ENCODE data around the gene CLSTN3. TPM values are rescaled to one million over a fixed set of nuclear protein-coding genes. Genes with fewer than 3 reads are reported as not detected.

CLSTN3 gene
- total and polyA plus RNA-seq, 9 of the 15 experiments (the other 6 are each of a cell fraction or from before 2014, with no cell fraction given), result 0.08 to 23.2 (median 11.0) TPM

DNA sequence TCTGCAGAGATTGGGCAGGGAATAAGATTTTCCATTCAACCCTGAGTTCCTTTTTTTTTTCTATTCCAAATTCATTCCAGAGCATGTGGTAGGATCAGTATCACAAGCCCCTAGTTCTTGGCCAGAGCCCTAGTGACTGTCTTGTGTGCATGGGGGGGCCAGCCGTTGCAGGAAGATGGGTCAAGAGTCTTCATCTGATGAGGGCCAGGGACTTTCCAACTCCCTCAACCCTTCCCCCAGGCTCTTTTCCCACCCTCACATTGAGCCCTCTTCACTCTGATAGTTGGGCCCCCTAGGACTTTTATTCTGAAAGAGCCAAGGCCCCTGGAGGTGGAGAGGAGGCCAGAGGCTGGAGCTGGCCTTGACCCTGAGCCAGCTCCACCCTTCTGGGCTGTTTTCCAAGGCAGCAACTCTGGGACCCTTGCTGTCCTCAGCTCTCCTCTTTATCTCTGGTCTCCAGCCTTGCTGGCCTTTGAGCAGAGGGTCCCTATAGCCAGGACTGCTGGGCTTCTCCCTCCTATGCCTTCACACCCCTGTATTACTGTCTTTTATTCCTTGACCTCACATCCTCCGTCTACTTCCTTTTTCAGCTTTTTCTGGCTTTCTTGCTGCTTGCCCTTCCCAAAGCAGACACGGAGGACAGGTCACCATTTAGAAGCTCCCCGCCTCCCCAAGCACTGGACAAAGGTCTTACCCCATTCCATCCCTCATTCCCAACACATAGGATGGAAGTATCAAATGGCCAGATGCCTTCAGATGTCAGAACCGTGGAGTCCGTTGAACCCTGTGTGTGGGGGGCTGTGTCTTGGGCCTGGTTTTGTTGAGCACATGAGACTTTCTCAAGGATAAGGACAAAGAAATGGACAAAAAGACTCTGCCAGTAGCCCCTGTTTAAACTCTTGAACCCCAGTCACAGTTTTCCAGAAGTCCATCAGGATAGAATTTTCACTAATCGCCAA lies 7.1 kb upstream of the CLSTN3 start (continued):
- TF ChIP-seq, protein P1, sequence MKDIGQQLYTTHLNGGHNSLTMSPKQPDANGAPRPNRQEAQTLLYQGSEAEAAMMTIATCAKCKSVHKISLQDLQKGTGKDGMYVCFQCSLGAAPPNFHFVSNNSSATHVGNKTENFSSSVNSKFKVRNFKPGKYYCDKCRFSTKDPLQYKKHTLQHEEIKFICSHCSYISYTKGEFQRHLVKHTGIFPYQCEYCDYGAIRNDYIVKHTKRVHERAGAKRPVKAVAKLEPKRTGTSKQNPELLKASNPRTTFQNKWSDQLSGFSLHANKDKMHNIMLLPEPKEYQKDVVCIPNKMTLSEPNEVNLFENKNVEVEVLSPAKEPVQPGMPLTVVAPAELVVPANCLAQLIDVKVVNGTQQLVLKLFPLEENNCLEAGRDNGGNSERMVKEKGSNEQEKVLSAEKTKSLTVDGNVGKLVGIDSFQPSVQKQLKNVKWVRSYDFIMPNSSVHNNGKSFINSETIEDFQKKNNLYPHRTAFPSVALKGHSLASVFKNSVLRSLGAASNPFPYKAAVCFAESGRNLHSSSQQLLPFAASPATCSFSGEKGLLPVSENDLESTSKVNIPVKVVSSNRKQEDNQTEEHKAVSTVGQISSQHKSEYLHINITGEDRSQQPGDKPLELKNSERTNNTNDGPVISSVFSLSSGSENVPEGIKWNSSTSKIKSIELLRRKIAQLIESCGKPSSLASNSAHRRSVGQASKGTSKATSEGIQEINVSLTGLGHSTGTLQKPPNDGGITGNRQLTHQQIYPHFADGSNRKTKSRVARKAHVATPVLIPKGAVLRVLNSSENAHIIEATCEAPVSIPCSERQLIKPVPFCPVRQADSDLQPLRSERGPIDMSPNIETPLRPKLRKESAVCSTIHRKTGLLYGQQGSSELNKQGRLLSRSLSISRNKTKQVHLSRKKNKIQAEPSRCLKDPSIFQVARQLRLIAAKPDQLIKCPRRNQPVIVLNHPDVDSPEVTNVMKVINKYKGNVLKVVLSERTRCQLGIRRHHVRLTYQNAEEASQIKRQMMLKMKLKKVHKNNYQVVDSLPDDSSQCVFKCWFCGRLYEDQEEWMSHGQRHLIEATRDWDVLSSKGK (CRISPR knock-in tag; IDR thresholded peaks at IDR 0.05), result no peak
- TF ChIP-seq HDAC8 (tag; IDR thresholded peaks at IDR 0.05) (no peak), PHB2 (IDR thresholded peaks at IDR 0.05; ENCODE audit: low read depth) (no peak), GABPA (tag; conservative IDR thresholded peaks at IDR 0.05; ENCODE audit: low read depth) (no peak), TFAP4 (CRISPR knock-in tag; IDR thresholded peaks at IDR 0.05; ENCODE audit: borderline replicate concordance) (peak; percentile 60; the same call in 1 of the 2 replicates), ZNF592 (IDR thresholded peaks at IDR 0.05) (peak; percentile 74; the same call in 1 of the 2 replicates), CCNT2 (IDR thresholded peaks at IDR 0.05; ENCODE audit: borderline replicate concordance, extremely low read depth, insufficient read length, low read depth, low read length) (peak; percentile 75), NCOA6 (IDR thresholded peaks at IDR 0.05) (no peak), NR2C1 (IDR thresholded peaks at IDR 0.05) (peak; percentile 70), NR2C1 (tag; IDR thresholded peaks at IDR 0.05) (peak; percentile 46; the same call in 1 of the 2 replicates)
- TF ChIP-seq, protein P2, sequence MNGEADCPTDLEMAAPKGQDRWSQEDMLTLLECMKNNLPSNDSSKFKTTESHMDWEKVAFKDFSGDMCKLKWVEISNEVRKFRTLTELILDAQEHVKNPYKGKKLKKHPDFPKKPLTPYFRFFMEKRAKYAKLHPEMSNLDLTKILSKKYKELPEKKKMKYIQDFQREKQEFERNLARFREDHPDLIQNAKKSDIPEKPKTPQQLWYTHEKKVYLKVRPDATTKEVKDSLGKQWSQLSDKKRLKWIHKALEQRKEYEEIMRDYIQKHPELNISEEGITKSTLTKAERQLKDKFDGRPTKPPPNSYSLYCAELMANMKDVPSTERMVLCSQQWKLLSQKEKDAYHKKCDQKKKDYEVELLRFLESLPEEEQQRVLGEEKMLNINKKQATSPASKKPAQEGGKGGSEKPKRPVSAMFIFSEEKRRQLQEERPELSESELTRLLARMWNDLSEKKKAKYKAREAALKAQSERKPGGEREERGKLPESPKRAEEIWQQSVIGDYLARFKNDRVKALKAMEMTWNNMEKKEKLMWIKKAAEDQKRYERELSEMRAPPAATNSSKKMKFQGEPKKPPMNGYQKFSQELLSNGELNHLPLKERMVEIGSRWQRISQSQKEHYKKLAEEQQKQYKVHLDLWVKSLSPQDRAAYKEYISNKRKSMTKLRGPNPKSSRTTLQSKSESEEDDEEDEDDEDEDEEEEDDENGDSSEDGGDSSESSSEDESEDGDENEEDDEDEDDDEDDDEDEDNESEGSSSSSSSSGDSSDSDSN (IDR thresholded peaks at IDR 0.05; ENCODE audit: borderline replicate concordance in 1 of 2, low read depth in 2 of 2, low read length in 2 of 2), result peak in 1 of 2 experiments; percentile 61; a peak in 1 of 4 replicates
- TF ChIP-seq, protein P3, sequence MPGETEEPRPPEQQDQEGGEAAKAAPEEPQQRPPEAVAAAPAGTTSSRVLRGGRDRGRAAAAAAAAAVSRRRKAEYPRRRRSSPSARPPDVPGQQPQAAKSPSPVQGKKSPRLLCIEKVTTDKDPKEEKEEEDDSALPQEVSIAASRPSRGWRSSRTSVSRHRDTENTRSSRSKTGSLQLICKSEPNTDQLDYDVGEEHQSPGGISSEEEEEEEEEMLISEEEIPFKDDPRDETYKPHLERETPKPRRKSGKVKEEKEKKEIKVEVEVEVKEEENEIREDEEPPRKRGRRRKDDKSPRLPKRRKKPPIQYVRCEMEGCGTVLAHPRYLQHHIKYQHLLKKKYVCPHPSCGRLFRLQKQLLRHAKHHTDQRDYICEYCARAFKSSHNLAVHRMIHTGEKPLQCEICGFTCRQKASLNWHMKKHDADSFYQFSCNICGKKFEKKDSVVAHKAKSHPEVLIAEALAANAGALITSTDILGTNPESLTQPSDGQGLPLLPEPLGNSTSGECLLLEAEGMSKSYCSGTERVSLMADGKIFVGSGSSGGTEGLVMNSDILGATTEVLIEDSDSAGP (CRISPR knock-in tag; IDR thresholded peaks at IDR 0.05), result no peak

Data from K562 (cell line).